Measurements from ENCODE around the gene TYW1.
"Not testable (repeated sequence)": the region's sequence is repeated elsewhere in the genome, so short reads cannot be mapped to it uniquely, and the experiment has no call there.

TYW1 gene

DNA sequence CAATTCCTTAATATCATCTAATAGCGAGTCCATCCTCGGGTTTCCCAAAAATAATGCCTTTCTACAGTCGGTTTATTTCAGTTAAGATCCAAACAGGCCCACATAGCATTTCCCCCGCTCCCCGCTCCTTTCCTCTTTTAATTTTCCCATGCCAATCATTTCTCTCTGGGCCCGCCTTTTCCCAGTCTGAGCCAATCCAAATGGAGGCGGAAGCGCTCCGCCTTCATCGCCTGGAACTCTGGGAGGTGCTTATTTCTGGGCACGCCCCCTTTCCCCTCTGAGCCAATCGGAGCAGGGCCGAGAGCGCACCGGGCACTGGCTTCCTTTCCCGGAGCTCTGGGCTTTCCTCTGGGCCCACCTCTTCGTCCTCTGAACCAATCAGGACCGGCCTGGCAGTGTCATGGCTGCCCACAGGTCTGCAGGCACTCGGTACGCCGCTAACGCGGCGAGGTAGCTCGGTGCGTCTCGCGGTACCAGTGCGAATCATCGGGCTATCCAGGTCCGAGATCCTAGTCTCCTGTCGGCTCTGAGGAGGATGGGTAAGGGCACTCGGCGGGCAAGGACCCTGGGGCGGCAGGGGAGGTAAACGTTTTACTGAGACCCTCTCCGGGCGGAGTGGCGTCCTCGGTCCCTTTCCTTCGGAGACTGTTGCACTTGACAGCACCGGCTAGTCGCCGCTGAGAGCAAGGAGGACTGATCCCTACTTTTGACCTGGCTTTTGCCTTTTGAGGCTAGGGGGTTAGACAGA, at the start of gene TYW1:
Gene TYW1, plus strand, starts transcription at position 390 of the 748 bp plus-strand sequence. Its CDS starts 146 bp downstream, at position 536.
- peak; percentile 99 for DNase-seq

GRCh38 chr7:66948480-66949109, 48.0 kb upstream of the TYW1 start:
- DNase-seq, result no peak

DNA sequence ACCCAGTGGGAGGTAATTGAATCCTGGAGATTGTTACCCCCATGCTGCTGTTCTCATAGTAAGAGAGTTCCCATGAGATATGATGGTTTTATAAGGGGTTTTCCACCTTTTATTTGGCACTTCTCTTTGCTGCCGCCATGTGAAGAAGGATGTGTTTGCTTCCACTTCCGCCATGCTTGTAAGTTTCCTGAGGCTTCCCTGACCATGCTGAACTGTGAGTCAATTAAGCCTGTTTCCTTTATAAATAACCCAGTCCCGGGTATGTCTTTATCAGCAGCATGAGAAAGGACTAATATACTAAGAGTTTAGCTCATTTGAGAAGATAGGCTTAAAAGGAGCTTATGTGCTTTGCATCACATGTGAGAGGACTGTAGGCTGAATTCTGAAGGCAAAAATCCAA, 46.3 kb upstream of the TYW1 start:
- DNase-seq, result no peak

DNA sequence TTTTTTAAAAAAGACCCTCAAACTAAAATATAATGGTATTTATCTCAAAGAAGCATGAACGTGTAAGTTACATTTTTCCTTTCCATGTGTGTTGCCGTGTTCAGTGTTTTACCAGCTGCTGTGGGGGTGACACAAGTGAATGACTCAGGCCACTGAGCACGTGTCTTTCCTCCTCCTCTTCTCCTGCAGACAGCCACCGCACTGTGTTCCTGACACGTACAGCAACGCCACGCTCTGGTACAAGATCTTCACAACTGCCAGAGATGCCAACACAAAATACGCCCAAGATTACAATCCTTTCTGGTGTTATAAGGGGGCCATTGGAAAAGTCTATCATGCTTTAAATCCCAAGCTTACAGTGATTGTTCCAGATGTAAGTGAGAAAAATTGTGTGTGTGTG, 45.9 kb upstream of the TYW1 start:
- no peak for DNase-seq

- DNase-seq, result no peak
These were observed 44.1 kb upstream of the TYW1 start for GRCh38 chr7:66952343-66953043.

- DNase-seq, result no peak
These were observed 43.6 kb upstream of the TYW1 start for GRCh38 chr7:66953044-66953427.

DNA sequence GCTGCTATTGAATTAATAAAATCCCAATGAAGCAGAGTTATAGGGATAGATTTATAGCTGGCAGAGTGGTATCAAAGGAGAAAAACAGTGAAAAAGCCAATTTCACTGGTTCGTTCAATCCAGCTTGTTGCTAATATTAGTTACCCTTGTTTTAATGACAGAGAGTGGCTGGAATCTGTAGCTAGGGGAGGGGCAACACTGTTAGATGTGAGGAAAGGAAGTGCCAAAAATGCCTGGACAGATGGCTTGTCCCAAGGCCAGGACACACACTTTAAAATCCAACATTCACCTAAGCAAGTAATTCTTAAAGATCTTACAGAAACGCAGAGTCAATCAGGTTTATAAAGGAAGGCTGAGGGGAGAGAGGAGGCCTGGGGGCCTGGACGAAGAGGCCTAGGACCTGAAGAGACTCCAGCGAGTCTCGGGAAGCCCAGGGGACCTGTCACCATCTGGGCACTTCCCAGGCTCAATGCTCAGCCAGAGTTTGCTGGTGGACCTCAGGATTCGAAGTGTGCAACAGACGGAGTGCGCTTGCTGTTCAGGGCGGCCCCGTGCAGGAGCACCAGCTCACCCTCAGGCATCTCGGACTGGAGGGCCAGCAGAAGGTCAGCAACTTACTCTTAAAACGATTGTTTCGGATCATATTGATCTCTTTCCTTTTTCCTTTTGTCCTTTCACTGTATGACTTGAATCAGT, 38.9 kb upstream of the TYW1 start:
- no peak for DNase-seq

DNA sequence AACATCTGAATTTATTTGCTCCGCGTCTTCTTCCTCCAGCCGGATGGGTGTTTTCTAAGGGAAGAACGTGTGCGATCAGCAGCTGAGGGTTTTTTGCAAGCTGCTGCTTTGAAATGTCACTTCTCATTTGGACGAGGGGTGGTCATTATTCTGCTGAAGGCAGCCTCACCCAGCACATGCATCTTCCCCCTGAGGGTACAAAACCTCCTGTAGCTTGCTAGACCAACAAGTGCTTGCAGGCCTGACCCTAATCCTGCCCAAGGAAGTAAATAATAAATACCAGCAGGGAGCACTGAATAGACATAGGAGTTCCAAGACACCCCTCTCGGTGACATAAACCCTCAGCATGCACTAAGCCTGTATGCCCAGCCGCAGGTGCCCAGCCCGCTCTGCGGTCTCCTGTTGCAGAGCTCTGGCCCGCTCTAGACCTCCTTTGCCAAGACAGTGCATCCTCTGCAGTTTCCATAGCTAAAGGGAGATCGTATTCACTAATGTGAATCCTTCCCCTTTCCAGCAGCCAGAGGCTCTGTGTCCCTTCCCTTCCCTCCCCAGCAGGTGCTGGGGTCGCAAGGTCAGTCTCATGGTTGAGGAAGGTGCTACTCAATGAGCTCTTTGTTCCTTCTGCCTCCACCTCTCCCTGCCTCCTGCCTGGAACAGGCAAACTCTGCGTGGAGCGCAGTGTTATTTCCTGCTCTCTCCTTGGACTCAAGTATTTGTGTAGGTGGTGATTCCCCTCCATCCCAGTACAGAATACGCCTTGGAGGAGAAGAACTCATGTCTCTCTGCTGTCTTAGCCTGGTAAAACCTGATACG, 37.9 kb upstream of the TYW1 start:
- no peak for DNase-seq

DNA sequence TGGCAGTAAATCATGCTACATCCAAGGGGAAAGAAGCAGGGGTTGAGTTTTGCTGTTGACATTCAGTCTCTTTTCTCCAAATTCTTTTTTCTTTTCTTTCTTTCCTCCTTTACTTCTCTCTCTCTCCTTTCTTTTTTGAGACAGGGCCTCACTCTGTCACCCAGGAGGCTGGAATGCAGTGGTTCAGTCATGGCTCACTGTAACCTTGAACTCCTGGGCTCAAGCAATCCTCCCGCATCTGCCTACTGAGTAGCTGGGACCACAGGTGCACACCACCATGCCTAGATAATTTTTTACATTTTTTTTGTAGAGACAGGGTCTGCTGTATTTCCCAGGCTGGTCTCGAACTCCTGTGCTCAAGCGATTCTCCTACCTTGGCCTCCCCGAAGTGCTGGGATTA, 36.4 kb upstream of the TYW1 start:
- no peak for DNase-seq

- no peak for DNase-seq
These were observed 35.5 kb upstream of the TYW1 start for GRCh38 chr7:66961096-66961495.

- no peak for DNase-seq
These were observed 32.2 kb upstream of the TYW1 start for GRCh38 chr7:66964411-66964810.

GRCh38 chr7:66967029-66967428, 29.6 kb upstream of the TYW1 start:
- DNase-seq, result no peak

DNA sequence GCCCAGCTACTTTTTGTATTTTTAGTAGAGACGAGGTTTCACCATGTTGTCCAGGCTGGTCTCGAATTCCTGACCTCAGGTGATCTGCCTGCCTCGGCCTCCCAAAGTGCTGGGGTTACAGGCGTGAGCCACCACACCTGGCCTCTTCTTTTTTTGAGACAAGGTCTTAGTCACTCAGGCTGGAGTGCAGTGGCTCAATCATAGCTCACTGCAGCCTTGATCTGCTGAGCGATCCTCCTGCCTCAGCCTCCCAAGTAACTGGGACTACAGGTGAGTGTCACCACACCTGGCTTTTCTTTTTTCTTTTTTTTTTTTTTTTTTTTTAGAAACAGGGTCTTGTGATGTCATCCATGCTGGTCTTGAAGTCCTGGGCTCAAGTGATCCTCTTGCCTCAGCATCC, 27.6 kb upstream of the TYW1 start:
- not testable (repeated sequence) for DNase-seq

- no peak for DNase-seq
These were observed 26.3 kb upstream of the TYW1 start for GRCh38 chr7:66970310-66970709.

GRCh38 chr7:66974986-66975590, 21.5 kb upstream of the TYW1 start:
- DNase-seq, result no peak

DNA sequence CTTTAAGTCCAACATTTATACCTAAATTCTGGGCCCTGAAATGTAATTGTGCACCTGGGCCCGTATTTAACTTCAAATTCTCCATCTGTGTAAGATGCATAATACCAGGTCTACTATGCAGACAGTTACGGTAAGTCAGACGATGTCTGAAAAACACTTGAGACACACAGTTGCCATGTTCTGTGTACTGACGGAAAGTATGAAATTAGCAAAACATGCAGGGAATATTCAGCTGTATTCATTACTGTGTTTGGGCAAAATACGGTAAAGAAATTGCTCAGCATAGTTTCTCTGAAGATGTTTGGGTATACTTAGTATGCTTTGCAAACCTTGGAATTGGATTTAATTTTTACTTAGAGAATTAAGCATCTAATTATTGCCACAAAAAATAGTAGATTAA, 18.3 kb upstream of the TYW1 start:
- DNase-seq, result not testable (repeated sequence)

- DNase-seq, result not testable (repeated sequence)
These were observed 17.6 kb upstream of the TYW1 start for GRCh38 chr7:66979013-66979412.

- not testable (repeated sequence) for DNase-seq
These were observed 16.3 kb upstream of the TYW1 start for GRCh38 chr7:66980336-66980735.

DNA sequence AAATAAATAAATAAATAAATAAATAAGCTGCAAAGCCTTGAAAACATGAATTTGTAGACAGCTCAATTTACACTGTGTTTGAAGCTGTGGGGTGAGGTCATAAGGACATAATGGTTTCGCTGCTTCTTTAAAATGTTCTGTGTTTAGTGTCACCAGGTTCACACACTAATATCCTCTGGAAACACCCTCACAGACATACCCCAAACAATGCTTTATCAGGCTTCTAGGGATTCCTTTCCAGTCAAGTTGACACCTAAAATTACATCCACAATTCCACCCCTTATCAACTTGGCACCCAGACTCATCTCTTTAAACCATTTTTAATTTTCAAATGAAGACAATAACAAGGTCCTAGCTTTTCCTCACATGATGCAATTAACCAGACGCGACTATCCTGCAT, 7.1 kb upstream of the TYW1 start:
- not testable (repeated sequence) for DNase-seq

DNA sequence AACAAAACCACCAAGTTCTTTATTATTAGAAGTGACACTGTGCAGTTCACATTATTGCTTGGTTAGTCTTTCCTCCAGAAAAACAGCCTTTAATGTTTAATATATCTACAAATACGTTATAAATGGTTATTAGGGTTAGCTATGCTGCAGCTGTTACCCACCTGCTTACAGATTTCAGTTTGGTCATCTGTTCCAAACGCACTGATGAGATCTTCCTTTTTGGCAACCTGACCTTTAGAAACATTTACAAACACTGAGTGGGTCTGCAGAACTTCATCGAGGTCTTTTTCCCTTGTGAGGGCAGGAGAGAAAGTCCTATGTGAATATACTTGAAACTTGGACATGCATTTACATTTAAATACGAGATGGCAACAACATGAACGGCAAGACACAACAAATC, 2.6 kb upstream of the TYW1 start:
- DNase-seq, result not testable (repeated sequence)

- peak; percentile 41 to 50 for DNase-seq
These were observed 2.0 kb upstream of the TYW1 start for GRCh38 chr7:66994691-66995049.

Measured in activated CD4-positive, alpha-beta T cell treated with anti-CD3 and anti-CD28 coated beads, Interleukin-2, amount 50 U/mL, for 48 hours (primary cell).